PC-3 (cell line): Measurements from ENCODE around the gene ERMARD.

Source experiments
- EZH2 ChIP-seq: fragments of 300-600 bp; sonication (generic); IDR thresholded peaks from one replicate; pipeline ENCODE4 v1.6.1; 2017; ENCODE audit warnings: antibody characterized with exemption, mild to moderate bottlenecking, low read length; ENCODE audit not compliant: unreplicated experiment
- EZH2phosphoT487 ChIP-seq: fragments of 300-600 bp; sonication (generic); IDR thresholded peaks from 2 replicates; pipeline ENCODE4 v1.6.1; 2018; ENCODE audit warnings: mild to moderate bottlenecking, antibody characterized with exemption, low read length, borderline replicate concordance
- TF ChIP-seq, protein P1 (sequence below): fragments of 300-600 bp; sonication (generic); conservative IDR thresholded peaks from 2 replicates; pipeline ENCODE4 v1.5.1; 2017; ENCODE audit warnings: antibody characterized with exemption, low read depth, mild to moderate bottlenecking, low read length

DNA sequence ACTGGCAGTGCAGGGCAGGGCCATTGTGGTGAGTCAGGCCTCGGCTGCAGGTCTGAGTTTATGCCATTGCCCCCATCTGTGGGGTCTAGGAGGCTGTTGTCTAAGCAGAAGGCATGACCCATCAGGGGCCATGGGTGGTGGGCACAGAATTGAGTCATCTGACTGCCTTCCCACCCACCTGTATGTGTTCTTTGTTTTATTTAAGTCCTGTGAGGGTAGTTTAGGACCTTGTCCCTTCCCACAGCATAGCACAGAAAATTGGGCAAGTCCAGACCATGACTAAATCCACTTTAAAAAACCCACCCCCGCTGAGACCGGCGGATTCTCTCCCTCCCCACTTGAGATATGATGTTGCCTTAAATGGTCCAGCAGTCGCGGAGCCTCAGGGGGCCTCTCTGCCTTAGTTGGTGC is 40.3 kb downstream of the ERMARD start:
- TF ChIP-seq, protein P1, sequence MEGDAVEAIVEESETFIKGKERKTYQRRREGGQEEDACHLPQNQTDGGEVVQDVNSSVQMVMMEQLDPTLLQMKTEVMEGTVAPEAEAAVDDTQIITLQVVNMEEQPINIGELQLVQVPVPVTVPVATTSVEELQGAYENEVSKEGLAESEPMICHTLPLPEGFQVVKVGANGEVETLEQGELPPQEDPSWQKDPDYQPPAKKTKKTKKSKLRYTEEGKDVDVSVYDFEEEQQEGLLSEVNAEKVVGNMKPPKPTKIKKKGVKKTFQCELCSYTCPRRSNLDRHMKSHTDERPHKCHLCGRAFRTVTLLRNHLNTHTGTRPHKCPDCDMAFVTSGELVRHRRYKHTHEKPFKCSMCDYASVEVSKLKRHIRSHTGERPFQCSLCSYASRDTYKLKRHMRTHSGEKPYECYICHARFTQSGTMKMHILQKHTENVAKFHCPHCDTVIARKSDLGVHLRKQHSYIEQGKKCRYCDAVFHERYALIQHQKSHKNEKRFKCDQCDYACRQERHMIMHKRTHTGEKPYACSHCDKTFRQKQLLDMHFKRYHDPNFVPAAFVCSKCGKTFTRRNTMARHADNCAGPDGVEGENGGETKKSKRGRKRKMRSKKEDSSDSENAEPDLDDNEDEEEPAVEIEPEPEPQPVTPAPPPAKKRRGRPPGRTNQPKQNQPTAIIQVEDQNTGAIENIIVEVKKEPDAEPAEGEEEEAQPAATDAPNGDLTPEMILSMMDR = no peak
- no peak for TF ChIP-seq EZH2
- TF ChIP-seq EZH2phosphoT487 = no peak
